Measurements from ENCODE around the gene PVALB. TPM values are rescaled to one million over a fixed set of nuclear protein-coding genes. Genes with fewer than 3 reads are reported as not detected.

Gene PVALB
- total RNA-seq, 2 experiments from 2014 or later, result not detected

DNA sequence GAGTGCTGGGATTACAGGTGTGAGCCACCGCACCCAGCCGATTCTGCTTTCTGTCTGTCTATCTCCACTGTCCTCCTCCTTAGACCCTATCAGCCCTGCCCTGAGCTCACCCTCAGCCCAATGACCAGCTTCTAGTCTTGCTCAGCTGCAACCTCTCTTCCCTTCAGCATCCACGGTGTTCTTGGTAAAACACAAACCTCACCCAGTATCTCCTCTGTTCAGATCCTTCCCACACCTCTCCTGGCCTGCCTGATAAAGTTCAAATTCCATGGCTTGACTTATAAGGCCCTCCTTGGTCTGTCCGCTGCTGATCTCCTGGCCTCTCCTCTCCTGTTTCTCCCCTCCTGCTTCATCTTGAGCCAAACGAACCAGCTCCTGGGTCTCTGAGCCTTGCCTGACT, 29.4 kb upstream of the PVALB start:
- Histone ChIP-seq H3K27ac (ENCODE audit: low read depth, low read length, poor library complexity, severe bottlenecking) (no peak overlapping the region), H2AFZ (ENCODE audit: low read length) (no peak overlapping the region), H3K4me1 (ENCODE audit: insufficient read depth, low read length, poor library complexity, severe bottlenecking) (no peaks in the 10 kb centered on the region), H3K36me3 (ENCODE audit: insufficient read depth, low read length) (no peaks in the 10 kb centered on the region), H3K4me3 (ENCODE audit: low read depth, low read length, poor library complexity, severe bottlenecking) (no peak overlapping the region), H3K79me2 (ENCODE audit: insufficient read depth, low read depth, low read length) (no peaks in the 10 kb centered on the region), H4K20me1 (ENCODE audit: insufficient read depth, low read length) (no peaks in the 10 kb centered on the region), H3K9me3 (ENCODE audit: low read length) (no peaks in the 10 kb centered on the region), H3K4me2 (ENCODE audit: low read length) (no peak overlapping the region), H3K9me2 (ENCODE audit: insufficient read depth, low read length) (no peaks in the 10 kb centered on the region)
- intact Hi-C loops (cut with micrococcal nuclease; ENCODE audit: unreplicated experiment), result no loop called here
- TF ChIP-seq, protein P1, sequence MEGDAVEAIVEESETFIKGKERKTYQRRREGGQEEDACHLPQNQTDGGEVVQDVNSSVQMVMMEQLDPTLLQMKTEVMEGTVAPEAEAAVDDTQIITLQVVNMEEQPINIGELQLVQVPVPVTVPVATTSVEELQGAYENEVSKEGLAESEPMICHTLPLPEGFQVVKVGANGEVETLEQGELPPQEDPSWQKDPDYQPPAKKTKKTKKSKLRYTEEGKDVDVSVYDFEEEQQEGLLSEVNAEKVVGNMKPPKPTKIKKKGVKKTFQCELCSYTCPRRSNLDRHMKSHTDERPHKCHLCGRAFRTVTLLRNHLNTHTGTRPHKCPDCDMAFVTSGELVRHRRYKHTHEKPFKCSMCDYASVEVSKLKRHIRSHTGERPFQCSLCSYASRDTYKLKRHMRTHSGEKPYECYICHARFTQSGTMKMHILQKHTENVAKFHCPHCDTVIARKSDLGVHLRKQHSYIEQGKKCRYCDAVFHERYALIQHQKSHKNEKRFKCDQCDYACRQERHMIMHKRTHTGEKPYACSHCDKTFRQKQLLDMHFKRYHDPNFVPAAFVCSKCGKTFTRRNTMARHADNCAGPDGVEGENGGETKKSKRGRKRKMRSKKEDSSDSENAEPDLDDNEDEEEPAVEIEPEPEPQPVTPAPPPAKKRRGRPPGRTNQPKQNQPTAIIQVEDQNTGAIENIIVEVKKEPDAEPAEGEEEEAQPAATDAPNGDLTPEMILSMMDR (conservative IDR thresholded peaks at IDR 0.05; ENCODE audit: low read length), result no peak
- TF ChIP-seq EZH2phosphoT487 (IDR thresholded peaks at IDR 0.05; ENCODE audit: borderline replicate concordance, low read depth, low read length), result no peak
- DNase-seq (ENCODE audit: low spot score), result no peak
- ChIA-PET CTCF (ENCODE audit: unreplicated experiment) (no interaction called here), POLR2A (no interaction called here)
- BruUV-seq (replicated peaks), result no TSS peak

DNA sequence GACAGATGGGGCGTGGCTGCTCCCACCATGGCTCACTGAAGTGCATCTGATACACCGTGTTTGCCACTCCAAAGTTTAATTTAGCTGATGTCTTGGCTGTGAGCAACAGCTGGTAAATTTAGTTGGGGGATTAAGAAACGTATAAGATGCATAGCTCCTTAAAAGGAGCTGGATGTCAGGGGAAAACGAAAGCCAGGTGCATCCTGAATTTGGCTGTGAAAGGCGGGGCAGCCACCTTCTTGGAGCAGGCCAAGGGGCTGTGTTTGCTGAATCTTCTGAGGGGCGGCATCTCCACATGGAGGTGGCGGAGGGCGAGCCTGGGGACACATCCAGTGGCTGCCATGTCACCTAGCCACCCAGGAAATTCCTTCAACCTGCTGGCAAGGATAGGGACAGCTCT, 23.3 kb upstream of the PVALB start:
- Histone ChIP-seq H4K20me1 (ENCODE audit: insufficient read depth, low read length) (no peaks in the 10 kb centered on the region), H2AFZ (ENCODE audit: low read length) (no peak overlapping the region), H3K4me1 (ENCODE audit: insufficient read depth, low read length, poor library complexity, severe bottlenecking) (no peaks in the 10 kb centered on the region), H3K36me3 (ENCODE audit: insufficient read depth, low read length) (no peaks in the 10 kb centered on the region), H3K79me2 (ENCODE audit: insufficient read depth, low read depth, low read length) (no peaks in the 10 kb centered on the region), H3K4me3 (ENCODE audit: low read depth, low read length, poor library complexity, severe bottlenecking) (no peak overlapping the region), H3K9me2 (ENCODE audit: insufficient read depth, low read length) (no peaks in the 10 kb centered on the region), H3K9me3 (ENCODE audit: low read length) (0 out of 2 replicates have a peak, but pooled peaks cover 5% of the 10 kb centered on the region), H3K27ac (ENCODE audit: low read depth, low read length, poor library complexity, severe bottlenecking) (no peak overlapping the region), H3K4me2 (ENCODE audit: low read length) (no peak overlapping the region)
- no TSS peak for BruUV-seq (replicated peaks)
- TF ChIP-seq EZH2phosphoT487 (IDR thresholded peaks at IDR 0.05; ENCODE audit: borderline replicate concordance, low read depth, low read length), result no peak
- TF ChIP-seq, protein P1 (conservative IDR thresholded peaks at IDR 0.05; ENCODE audit: low read length), result no peak
- intact Hi-C loops (cut with micrococcal nuclease; ENCODE audit: unreplicated experiment), result no loop called here
- ChIA-PET POLR2A (interaction anchor here (0.7 kb wide), 1 partner anchor 141 kb away, joined by 3 read pairs; no protein-coding TSS in a partner anchor), CTCF (ENCODE audit: unreplicated experiment) (interaction anchor here (1.0 kb wide), 1 partner anchor 16 kb away, joined by 3 read pairs; no protein-coding TSS in a partner anchor)
- no peak for DNase-seq (ENCODE audit: low spot score)

DNA sequence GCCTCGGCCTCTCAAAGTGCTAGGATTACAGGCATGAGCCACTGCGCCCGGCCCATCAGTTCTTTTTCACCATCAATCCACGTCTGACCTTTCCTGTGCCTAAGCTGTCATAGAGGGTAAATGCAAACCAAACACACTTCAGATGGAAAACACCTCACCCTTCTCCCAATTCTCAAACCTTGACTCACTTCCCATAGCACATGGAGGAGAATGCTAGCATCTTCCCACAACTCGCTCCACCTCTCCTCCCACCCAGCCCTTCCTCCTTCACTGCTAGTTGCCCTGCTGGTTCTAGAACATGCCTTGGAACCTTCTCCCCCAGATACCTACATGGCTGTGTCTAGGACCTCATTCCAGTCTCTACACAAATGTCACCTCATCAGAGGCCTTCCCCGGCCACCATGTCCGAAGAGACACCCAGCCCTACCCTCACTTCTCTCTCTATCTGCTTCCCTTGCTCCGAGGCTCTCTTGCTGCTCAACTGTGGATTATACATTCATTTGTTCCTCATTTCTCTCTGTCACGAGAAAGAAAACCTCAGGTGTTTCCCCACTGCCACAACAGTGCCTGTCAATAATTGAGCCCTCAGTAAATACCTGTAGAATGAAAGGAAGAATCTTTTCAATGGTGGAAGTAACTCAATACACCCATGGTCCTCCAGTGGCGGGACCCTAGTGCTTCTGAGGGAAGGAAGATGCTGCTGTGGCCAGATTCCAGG, 22.7 kb upstream of the PVALB start:
- Histone ChIP-seq H2AFZ (ENCODE audit: low read length) (no peak overlapping the region), H3K9me2 (ENCODE audit: insufficient read depth, low read length) (no peaks in the 10 kb centered on the region), H3K4me3 (ENCODE audit: low read depth, low read length, poor library complexity, severe bottlenecking) (no peak overlapping the region), H3K27ac (ENCODE audit: low read depth, low read length, poor library complexity, severe bottlenecking) (no peak overlapping the region), H3K36me3 (ENCODE audit: insufficient read depth, low read length) (no peaks in the 10 kb centered on the region), H4K20me1 (ENCODE audit: insufficient read depth, low read length) (no peaks in the 10 kb centered on the region), H3K9me3 (ENCODE audit: low read length) (0 out of 2 replicates have a peak, but pooled peaks cover 5% of the 10 kb centered on the region), H3K4me2 (ENCODE audit: low read length) (no peak overlapping the region), H3K4me1 (ENCODE audit: insufficient read depth, low read length, poor library complexity, severe bottlenecking) (no peaks in the 10 kb centered on the region), H3K79me2 (ENCODE audit: insufficient read depth, low read depth, low read length) (no peaks in the 10 kb centered on the region)
- ChIA-PET POLR2A (no interaction called here), CTCF (ENCODE audit: unreplicated experiment) (interaction anchor here (1.0 kb wide), 1 partner anchor 16 kb away, joined by 3 read pairs; no protein-coding TSS in a partner anchor)
- no TSS peak for BruUV-seq (replicated peaks)
- TF ChIP-seq EZH2phosphoT487 (IDR thresholded peaks at IDR 0.05; ENCODE audit: borderline replicate concordance, low read depth, low read length), result no peak
- TF ChIP-seq, protein P1 (conservative IDR thresholded peaks at IDR 0.05; ENCODE audit: low read length), result no peak
- intact Hi-C loops (cut with micrococcal nuclease; ENCODE audit: unreplicated experiment), result no loop called here
- DNase-seq (ENCODE audit: low spot score), result no peak

Measured in OCI-LY7 (cell line).